Spleen (tissue), 7 donors: ENCODE results near the gene RIC1.

ENCODE experiments used
- POLR2A ChIP-seq, 3 donors: fragments of 450-650 bp; IDR thresholded peaks; one replicate each; pipeline ENCODE4 v1.5.1; 2017; ENCODE audit warnings: antibody characterized with exemption in 3 of 3, mild to moderate bottlenecking in 1 of 3
- TF ChIP-seq, protein P1 (sequence below), 11 experiments: fragments of 200-600 bp in 7 of 11; fragments of 450-650 bp in 4 of 11; sonication (generic) in 4 of 11; IDR thresholded peaks in 8 of 11; conservative IDR thresholded peaks in 3 of 11; 1 replicate in 7 of 11; 2 replicates in 4 of 11; pipeline versions ENCODE4 v1.4.0 to v1.8.0; 2016 to 2021; ENCODE audit warnings: antibody characterized with exemption in 11 of 11, inconsistent platforms in 4 of 11, mild to moderate bottlenecking in 1 of 11
- donor health status: DM: no; HTN: no; CAD: no; lungs with moderate emphysema.
- donor health status: DM: no; HTN: no; CAD: no.
- donor health status: DM: no; HTN: no; CAD: no.

DNA sequence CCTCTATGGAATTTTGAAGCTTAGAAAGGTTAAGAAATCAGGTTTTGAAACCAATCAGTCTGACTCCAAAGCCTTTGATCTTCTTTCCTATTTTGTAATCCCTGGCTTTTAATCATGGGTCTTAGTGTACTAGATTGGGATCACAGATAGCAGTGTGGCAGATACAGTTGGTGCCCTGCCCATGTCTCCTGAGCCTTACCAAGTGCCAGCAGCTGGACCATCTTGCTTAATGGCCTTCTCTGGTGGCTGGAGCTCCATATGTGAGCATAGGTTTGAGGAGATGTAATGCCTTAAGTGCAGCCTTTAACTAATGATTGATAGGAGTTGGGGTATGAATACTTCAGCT lies 16.7 kb upstream of the RIC1 start:
- TF ChIP-seq, protein P1, sequence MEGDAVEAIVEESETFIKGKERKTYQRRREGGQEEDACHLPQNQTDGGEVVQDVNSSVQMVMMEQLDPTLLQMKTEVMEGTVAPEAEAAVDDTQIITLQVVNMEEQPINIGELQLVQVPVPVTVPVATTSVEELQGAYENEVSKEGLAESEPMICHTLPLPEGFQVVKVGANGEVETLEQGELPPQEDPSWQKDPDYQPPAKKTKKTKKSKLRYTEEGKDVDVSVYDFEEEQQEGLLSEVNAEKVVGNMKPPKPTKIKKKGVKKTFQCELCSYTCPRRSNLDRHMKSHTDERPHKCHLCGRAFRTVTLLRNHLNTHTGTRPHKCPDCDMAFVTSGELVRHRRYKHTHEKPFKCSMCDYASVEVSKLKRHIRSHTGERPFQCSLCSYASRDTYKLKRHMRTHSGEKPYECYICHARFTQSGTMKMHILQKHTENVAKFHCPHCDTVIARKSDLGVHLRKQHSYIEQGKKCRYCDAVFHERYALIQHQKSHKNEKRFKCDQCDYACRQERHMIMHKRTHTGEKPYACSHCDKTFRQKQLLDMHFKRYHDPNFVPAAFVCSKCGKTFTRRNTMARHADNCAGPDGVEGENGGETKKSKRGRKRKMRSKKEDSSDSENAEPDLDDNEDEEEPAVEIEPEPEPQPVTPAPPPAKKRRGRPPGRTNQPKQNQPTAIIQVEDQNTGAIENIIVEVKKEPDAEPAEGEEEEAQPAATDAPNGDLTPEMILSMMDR (IDR thresholded peaks at IDR 0.05 in 8 of 11, conservative IDR thresholded peaks at IDR 0.05 in 3 of 11): no peak
- TF ChIP-seq POLR2A (IDR thresholded peaks at IDR 0.05): no peak
